GM21576 (cell line): ENCODE data around the gene SPATA24.
"Not testable (repeated sequence)": the region's sequence is repeated elsewhere in the genome, so short reads cannot be mapped to it uniquely, and the experiment has no call there.

ENCODE experiments used
- ATAC-seq: cut with Tn5 transposase; IDR thresholded peaks from one replicate; pipeline ENCODE4 v1.9.1; 2021; ENCODE audit warnings: mild to moderate bottlenecking, moderate library complexity; ENCODE audit not compliant: unreplicated experiment

The SPATA24 gene

DNA sequence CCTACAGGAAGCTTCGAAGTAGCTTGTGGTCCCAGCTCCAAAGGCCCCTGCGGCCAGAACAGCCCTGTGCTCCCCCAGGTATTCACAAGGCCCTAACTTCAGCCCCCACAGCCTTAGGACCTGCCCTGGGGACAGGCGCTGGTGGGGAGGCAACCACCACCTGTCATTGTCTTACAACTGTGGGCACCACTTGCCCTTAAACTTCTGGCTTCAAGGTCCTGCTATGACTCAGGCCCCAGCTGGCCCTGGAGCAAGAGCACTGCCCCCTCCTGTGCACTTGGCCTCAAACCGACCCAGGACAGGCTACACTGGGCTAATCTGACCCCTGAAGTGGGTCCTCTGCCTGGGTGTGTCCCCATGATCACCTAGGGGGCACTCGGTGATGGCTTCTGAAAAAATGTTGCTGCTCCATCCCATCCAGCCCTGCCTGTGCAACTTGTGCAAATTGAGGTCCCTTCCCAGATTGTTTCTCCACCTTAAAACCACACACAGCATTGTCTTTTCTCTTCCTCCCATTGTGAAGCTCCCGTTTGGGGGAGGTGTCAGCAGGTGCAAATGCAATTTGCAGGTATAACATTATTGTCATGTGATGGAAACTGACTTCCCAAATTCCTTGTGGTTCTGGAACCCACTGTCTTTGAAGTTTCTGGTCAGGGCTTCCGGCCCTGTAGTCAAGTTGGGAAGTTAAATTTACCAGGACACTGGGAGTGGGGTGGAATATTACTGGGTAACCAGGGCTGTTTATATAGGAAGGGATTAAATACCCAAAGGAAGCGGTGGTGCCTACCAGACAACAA is 7.8 kb downstream of the SPATA24 start:
- no peak for ATAC-seq

DNA sequence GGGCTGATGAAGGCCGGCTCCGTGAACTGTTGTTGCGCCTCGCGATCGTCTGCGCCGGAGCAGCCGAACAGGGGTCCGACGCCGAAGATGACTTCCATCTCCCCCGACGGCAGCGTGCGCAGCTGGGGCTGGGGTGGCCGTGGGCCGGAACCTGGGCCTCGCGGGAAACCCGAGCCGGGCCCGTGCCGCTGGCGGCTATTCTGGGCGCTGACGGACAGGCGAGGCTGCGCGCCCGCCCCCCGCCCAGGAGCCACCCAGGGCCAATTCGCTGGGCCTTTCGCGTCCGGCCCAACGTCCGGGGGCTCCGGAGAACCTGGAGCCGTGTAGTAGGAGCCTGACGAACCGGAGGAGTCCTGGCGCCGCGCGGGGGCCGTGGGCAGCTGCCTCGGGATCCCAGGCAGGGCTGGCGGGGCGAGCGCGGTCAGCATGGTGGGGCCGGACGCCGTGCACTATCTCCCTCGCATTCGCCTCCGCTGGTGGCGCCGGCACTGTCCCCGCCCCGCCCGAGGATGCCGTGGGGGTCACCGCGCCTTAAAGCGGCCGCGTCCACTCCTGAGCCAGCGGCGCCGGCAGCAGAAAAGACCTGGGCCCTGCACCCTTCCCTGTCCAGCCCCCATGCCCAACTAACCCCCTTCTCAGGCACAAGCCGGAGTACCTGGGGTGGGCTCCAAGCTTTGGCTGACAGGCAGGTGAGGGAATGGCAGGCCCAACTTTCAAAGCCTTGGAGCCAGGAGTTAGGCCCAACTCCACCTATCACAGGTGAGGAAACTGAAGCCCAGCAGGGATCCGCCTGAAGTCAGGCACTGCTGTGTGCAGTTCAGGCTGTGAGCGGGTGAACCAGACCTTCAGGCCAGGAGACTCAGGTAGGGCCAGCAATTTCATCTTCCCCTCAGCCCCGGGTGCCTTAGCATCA is 9.0 kb downstream of the SPATA24 start, which contains the start of gene PROB1:
PROB1 (minus strand) TSS at position 451 of the 913 bp plus-strand sequence; CDS start at position 428, 23 bp downstream.
- no peak for ATAC-seq

DNA sequence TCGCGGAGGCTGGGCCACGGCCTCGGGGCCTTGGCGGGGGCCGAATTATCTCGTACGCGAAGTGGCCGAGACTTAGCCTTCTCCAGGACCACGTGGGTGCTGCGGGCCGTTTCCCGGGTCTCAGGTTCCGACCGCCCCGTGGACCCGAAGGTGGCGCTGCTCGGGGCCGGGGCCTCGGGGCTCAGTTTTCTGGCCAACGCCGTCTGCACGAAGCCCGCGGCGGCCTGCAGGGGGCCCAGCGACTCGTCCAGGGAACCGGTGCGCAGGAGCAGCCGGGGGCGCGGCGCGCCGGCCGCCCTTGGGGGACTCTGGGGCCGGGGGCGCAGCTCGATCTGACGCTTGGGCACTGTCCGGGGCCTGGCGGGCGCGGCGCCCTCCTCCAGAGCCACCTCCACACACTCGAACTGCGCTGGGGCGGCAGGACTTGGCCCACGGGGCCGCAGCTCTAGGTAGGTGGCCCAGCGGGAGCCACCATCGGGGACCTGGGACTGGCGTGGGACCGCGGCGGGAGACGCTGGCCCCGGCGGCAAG is 9.7 kb downstream of the SPATA24 start:
- no peak for ATAC-seq

DNA sequence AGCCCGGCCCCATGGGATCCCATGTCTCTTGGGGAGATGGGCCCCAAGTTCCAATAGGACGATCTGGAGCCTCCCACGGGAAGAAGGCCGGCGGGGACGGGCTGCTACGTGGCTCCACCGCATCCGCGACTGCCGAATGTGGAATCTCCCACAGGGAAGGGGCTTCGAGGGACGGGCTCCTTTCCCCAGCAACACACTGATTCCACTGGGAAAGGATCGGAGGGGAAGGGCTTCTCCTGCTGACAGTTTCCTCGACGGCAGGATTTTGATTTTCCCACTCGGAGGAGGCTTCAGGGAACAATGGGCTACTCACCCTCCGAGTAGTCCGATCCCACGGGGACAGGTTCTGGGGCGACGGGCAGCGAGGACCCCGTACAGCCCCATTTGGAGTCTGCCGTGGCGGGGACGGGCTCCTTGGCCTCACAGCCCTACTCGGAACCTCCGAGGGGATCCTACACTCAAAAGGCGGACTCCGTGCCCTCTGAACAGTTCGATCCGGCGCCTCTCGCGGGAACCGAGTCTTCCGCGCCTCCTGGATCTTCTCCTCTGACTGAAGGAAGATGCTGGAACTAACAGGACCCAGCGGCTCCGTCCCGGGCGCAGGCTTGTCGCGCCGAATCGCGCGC is 10.3 kb downstream of the SPATA24 start:
- ATAC-seq, result no peak

DNA sequence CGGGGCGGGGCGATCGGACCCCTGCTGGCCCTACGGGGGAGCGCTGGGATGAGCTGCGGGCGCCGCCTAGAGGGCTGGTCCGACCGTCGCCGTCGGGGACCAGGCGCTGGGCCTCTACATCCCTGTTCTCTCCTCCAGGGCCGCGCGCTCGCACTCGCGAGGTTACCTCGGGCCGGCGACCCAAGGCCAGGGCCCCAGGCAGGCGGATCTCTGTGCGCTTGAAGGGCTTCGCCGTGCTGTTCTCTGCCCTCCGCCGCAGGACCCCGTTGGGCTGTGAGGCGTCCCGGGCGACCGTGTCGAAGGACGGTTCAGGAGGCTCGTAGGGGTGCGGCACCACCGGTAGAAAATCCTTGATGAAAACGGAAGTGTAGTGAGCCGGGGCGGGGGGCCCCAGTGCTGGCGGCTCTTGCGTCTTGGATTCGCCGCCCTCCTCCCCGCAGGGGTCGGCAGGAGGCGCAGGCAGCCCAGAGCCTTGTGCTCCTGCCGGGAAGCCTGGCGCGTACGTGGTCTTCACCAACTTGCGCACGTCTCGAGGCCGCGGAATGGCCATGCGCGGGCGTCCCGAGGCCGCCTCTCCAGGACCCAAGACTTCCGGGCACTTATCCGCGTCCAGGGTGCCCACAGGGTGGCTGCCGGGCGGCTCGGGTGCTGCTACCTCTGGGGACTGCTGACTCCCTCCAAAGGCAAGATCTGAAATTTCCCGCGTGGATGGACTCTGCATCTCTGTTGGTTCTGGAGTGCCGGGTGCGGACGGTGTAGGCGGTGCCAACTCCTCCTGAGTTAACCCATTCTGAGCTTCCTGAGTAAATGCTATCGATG is 11.0 kb downstream of the SPATA24 start:
- ATAC-seq, result peak; percentile 42

DNA sequence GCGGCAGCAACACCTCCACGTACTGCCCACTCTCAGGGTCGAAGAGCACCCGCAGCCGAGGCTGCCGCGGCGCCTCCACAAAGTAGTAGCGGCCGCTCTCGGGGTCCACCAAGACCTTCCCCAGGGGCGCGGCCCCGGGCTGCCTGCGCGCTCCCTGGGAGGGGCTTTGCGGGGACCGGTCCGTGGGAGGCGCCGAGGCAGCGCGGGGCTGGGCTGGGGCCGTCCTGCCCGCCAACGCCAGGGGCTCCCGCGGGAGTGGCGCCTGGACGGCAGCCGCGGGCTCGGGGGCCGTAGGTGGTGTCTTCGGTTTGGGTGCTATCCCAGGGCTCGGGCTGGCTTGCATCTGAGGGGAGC is 11.6 kb downstream of the SPATA24 start:
- no peak for ATAC-seq

DNA sequence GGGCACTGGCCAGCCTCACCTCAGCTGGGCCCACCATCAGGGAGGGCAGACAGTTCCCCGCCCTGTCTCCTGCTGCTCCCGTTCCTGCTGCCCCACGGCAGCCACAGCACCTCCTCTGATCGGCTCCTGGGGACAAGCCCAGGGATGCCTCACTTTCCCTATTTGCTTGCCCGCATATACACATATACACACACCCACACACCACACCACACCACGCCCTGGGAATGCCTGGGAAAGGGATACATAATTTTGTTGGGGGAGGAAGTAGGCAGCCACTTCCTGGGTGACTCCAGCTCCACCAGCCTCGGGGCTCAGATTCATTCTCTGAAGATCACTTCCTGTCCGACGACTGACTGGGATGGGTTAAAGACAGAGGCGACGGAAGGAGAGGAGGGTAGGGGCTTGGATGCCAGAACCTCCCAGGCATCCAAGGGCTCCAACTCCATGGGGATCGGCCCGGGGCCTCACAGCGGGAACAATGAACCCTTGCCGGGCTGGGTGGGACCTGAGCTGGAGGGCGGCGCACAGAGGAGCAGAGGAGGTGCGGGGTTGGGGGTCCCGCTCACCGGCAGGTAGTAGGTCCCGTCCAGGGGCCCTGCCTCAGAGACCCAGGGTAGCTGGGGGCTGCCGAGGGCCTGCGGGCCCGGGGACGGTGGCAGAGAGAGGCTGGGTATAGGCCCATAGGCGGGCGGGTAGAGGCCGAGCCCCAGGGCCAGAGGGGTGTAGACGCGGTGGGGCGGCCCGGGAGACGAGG is 12.1 kb downstream of the SPATA24 start:
- no peak for ATAC-seq

DNA sequence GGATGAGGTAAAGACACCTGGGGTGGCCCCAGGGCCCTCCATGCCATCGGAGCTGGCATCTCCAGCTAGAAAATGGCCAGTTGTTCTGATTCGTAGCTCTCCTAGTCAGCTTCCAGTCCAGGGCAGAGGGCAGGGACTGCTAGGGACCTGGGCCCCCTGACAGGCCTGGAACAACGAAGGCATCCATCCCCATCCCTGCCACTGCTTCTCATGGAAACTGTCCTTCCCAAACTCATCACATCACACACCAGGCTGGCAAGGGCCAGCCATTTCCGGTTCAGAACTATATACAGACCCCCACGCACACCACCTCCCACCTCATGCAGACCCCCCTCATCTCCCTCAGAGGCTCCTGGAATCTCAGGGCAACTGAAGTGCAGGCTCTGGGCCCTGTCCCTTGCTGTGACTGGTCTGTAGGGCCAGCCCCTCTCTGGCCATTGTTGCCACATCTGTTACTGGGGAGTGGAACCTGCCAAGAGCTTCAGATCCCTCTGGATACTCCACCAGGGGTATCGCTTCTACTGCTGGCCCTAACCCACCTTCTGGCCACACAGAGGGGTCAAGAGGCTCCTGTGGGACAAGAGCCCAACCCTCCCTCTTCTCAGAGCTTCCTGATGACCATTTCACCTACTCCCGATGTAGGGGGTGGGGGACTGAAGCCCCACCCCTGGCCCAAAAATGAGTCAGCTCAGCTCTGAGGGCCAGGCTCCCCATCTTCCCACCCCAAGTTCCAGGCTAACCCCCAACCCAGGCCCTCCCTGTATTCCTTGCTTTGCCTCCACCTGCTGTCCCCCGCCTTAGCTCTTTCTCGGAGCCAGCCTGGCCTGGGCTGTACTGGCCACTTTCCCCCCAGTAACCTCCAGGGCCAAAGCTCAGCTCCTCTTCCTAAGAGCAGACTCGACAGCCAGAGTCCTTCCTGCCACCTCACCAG is 13.0 kb downstream of the SPATA24 start:
- no peak for ATAC-seq

DNA sequence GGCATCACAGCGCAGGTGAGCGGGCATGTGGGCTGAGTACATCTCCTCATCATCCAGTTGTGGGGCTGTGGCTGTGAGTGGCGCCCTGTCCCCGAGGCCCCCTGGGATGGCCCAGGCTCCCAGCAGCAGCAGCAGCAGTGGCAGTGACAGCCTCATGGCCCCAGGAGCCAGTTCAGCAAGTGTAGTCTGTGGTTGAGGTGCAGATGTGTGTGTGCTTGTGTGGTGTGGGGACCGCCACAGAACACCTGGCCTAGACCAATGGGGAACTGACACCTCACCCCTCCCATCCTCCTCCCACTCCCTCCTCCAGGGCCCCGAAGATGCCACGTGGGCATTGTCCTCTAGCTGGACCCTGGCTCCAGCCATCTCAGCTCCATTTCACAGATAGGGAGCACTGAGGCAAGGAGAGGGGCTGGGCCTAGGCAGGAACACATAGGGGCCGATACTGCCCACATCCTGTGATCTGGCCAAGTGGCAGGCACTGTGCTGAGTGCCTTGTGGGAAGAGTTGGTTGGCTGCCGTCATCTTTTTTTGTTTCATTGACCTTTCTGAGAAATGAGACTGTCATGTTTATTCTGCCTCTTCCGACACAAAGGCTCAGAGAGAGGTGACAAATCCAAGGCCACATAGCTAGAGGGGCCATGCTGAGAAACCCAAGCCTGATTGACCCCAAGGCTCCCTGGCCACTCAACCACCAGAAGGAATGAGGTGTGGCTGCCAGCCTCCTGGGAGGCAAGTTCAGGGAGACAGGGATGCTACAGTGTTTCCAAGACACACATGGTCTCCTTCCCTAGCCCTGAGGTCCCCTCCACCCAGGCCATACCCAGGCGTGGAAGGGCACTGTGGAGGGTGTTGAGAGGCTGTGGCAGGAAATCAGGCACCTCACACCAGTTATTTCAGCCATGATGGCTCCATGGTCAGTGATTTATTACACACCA is 13.9 kb downstream of the SPATA24 start, which contains the start of gene MZB1:
MZB1 (minus strand) TSS at position 213 of the 938 bp plus-strand sequence; CDS start at position 156, 57 bp downstream.
- ATAC-seq, result peak; percentile 34

DNA sequence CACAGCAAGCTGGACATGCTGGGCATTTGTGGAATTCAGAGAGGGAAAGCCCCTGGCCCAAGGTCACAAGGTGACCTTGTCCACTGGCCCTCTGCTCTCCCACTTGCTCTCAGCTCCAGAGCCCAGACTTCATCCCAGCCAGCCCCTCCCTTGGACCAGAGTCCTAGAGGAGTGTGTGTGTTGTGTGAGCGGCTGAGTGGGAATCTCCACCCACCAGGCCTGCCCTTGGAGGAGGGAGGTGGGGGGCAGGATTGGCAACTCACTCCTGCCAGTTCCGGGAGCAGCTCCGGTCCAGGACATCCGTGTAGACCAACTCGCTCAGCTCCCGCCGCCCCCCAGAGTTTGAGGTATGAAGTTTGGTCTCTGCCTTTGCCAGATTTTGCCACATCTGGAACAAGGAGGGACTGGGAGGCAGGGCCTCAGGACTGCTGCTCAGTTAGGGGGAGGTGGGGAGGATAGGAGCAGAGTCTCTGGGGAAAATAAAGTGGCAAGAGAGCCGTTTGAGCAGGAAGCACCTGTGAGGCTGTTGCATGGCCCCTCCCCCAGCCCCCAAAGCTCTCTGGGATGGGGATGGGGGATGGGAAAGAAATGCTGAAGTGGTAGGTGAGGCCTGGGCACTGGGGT is 15.6 kb downstream of the SPATA24 start:
- ATAC-seq, result no peak

DNA sequence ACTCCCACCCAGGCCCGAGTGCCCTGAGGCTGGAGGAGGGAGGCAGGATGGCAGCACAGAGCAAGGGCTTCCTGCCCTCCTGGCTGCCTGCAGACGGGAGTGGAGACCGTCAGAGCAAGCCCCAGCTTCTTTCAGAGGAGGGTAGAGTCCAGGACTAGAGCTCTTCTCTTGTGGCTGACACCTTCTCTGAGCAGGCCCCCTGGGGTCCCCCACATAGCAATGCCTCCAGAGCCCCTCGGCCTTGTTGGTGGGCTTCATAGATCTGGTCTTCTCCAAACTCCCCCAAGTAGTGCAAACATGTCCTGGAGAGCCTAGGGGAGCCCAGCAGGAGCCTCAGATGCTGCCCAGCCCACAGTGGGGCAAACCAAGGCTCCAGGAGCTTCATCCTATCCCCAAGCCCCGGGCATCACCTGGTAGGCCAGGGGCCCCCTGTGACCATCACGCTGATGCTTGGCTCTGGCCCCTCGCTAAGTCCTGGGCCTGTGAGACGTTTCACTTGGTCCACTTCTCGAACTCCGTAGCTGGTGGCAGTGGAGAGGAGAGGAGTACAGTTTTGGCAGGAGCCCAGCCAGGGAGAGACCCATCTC is 16.2 kb downstream of the SPATA24 start:
- no peak for ATAC-seq

DNA sequence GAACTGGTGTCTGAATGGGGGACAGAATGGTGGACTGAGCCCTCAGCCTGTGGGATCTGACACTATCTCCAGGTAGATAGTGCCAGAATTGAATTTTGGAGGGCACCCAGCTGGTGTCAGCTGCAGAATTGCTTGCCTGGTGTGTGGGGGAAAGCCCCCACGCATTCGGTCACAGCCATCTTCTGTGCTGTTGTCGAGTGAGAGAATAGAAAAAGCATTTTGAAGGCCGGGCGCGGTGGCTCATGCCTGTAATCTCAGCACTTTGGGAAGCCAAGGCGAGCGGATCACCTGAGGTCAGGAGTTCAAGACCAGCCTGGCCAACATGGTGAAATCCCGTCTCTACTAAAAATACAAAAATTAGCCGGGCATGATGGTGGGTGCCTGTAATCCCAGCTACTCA is 16.9 kb downstream of the SPATA24 start:
- ATAC-seq, result not testable (repeated sequence)

DNA sequence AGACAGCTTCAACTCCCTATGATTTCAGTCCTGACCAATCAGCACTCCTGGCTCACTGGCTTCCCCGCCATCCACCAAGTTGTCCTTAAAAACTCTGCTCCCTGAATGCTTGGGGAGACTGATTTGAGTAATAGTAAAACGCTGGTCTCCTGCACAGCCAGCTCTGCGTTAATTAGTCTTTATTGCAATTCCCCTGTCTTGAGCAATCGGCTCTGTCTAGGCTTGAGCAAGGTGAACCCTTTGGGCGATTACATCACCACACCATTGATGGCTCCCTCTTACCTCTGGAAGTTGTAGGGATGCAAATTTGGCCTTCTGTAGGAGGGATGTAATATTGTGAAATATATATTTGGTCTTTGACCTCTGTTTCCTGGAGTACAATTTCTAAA is 17.8 kb downstream of the SPATA24 start:
- ATAC-seq, result no peak

DNA sequence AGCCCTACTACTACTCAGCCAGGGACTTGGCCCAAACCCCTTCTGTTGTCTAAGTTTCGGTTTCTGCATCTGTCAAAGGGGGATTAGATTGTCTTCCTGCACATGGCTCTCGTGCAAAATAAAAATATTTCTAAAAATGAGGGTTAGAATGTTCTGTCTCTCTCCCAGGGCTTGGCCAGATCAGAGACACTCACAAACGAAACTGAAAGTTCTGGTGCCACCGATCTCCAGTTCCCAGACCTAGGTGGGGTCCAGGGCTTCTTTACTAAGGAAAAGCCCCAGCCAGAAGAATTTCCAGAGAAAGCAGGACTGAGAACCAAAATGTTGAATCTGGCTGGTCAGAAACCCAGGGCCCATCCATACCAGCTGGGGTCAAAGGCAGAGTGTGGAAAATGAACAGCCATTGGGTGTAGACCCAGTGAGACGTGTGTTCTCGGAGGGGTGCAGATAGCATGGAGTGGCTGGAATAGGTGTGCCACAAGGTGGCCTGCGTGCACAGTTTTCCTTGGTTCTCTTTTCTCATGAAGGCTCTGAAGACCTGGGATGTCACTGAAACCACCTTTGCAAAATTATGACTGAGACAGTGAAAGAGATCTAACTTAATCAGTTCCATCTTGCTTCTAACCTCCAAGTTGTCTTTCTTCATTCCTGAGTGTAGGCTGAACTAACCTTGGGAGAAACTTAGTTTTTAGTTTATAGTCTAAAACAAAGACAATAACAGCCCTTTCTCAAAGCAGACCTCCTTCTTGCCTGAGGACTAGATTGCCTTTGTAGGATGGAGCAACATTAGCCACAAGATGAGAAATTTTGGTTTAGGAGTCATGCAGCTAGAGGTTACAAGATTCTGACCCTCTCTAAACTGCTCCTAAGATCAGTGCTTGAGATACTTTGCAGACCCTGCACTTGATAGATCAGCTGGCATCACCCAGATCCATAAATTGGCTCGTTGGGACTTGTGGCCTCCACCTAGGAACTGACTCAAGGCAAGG is 18.5 kb downstream of the SPATA24 start:
- ATAC-seq, result no peak

DNA sequence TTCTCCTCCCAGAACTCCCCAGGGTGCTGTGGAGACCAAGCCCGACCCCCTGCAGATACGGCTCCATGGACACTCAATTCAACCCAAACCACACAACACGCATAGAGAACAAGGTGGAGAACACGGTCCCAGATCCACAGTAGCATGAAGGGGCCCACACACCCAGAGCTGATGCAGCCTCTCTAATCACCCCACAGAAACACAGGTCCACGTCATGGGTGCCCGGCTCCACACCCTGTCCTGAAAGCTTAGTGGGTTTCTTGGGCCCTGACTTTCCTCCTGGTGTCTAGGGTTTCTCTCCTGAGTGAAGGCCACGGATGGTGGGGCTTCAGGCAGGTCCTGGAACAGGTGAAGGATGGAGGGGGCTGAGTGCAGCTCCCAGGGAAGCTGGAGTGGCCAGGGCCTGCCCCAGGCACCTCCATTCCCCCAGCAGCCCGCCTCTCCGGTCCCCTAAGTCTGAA is 19.3 kb downstream of the SPATA24 start:
- ATAC-seq, result no peak
